D341Med (cell line): ENCODE measurements around the gene CYP2F1.
"Not testable (repeated sequence)": the region's sequence is repeated elsewhere in the genome, so short reads cannot be mapped to it uniquely, and the experiment has no call there.

Experiments used
- DNase-seq: peaks from one replicate; pipeline ENCODE4 v3.0.0; 2012; ENCODE audit warnings: low spot score

CYP2F1 gene

GRCh38 chr19:41127362-41127761 lies 13.1 kb downstream of the CYP2F1 start:
- DNase-seq = not testable (repeated sequence)

DNA sequence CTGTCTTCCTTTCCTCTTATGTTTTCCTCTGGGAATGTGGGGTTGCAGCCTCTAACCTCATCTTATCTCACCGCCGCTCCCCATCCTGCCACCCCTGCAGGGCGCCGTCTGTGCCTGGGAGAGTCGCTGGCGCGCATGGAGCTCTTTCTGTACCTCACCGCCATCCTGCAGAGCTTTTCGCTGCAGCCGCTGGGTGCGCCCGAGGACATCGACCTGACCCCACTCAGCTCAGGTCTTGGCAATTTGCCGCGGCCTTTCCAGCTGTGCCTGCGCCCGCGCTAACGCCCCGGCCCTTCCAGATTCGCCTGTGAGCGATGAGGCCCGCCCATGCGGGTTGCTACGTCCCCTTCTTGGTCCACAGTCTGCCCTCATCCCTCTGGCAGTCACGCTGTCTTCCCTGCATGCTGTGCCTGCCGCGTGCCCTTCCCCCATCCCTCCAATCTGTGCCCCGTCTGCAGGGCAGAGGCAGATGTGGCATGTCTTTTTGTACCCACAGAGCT lies 13.6 kb downstream of the CYP2F1 start:
- DNase-seq = peak; percentile 50

DNA sequence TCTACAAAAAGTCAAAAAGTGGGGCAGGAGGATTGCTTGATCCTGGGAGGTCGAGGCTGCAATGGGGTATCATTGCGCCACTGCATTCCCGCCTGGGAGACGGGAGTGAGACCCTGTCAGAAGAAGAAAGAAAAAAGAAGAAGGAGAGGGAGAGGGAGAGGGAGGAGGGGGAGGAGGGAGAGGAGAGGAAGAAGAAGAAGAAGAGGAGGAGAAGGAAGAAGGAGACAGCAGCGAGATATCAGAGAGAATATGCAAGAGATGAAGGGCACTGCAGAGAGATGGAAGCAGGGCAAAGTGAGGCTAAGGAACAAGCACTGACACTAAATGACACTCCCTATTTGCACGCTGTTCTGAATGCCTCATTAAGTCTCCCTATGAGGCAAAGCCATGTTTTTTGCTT lies 14.5 kb downstream of the CYP2F1 start:
- DNase-seq = no peak

GRCh38 chr19:41131186-41131585 lies 17.0 kb downstream of the CYP2F1 start:
- no peak for DNase-seq

DNA sequence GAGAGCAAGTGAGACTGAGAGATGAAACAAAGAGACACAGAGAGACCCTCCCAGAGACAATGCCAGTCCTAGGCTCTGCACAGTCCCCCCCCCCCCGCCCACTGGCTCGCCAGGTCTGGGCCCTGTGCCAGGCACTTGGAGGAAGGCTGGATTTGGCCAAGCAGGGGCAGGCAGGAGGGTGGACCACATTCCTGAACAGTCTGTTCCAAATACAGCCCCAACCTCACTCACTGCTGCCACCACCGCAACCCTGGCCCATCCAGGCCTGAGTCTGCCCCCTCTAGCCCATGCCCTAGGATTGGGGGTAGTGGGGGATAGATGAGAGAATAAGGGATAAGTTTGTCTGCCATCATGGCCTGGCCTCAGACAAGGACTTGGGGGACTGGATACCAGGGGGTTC lies 19.0 kb downstream of the CYP2F1 start:
- no peak for DNase-seq

DNA sequence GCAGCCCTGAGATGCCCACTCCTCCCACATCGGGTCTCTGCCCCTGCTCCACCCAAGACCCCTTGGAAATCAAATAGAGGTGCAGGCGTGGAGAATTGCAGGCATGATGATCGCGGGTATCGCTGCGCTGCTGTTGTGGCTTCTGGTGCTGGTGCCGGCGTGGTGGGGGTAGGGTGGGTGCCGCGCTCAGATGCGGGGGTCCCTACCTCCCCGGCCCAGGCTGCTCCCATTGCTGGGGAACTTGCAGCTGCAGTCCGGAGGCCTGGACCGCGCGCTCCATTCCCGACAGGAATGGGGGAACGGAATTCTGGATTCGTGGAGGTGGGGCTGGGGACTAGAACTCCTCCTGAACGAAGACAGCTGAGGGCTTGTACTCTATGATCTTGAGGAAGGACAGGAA lies 20.4 kb downstream of the CYP2F1 start:
- DNase-seq = no peak

DNA sequence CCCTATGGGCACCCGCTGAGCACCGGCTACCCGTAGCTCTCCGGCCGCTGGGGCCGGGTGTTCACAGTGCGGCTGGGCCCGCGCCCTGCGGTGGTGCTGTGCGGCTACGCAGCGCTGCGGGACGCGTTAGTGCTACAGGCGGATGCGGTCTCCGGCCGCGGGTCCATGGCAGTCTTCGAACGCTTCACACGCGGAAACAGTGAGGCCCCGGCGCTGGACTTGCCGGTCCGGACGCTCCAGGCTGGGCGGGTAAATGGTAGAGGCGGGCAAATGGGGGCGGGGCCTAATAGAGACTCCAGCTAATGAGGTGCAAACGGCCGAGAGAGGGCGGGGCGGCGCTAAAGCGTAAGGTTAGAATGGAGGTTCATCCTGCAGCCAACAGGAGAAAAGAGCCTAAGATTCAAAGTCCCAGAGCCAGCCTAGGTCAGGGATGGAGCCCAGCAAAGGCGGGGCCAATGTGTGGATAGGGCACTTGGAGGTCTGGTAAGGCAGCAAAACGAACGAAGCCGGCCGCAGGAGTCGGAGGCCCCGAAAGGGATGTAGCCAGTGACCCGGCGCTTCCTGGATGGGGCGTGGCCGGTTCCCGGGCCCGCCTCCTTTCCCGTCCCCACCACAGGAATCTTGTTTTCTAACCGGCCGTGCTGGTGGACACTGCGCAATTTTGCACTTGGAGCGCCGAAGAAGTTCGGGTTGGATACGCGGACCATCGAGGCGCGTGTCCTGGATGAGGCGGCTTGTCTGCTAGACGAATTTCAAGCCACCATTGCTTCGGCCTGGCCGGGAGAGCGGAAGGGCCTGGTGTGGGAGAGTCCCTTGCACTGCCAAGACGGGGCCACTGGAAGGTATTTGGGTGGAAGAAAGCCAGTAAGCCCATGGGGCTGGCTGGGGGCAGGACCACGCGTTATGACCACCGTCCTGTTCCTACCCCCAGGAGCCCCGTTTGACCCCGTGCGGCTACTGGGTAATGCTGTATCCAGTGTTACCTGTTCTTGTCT lies 21.5 kb downstream of the CYP2F1 start:
- DNase-seq = not testable (repeated sequence)

DNA sequence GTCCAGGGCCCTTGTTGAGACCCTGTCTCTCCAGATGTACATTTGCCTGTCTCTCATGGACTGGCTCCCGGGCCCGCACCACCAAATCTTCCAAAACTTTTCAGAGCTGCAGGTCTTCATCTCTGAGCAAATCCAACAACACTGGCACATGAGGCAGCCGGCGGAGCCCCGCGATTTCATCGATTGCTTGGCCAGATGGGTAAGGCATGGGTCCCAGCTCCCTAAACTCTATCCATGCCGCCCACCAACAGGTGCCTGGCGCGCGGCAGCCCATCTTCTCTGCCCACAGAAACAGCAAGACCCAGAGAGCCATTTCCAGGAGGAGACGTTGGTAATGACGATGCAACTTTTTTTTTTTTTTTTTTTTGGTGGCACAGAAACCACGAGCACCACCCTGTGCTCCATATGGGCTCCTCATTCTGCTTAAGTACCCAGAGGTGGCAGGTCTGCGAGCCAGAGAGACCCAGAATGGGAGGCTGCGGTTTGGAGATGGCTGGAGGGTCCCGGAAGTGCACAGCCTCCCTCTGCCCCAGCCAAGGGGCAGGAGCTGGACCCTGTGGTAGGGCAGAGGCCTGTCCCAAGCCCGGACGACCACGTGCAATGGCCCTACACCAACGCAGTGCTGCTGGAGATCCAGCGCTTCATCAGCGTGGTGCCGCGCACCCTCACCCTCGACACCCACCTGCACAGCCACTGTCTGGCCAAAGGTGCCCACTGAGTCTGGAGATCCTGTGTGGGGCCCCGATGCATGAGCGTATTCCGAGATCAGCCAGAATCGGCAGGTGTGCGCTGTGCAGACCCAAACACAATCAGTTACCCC lies 22.6 kb downstream of the CYP2F1 start:
- DNase-seq = no peak

- DNase-seq = peak; percentile 71
Observed at GRCh38 chr19:41144403-41144802, 30.2 kb downstream of the CYP2F1 start.

- no peak for DNase-seq
Observed at GRCh38 chr19:41149831-41150230, 35.6 kb downstream of the CYP2F1 start.

DNA sequence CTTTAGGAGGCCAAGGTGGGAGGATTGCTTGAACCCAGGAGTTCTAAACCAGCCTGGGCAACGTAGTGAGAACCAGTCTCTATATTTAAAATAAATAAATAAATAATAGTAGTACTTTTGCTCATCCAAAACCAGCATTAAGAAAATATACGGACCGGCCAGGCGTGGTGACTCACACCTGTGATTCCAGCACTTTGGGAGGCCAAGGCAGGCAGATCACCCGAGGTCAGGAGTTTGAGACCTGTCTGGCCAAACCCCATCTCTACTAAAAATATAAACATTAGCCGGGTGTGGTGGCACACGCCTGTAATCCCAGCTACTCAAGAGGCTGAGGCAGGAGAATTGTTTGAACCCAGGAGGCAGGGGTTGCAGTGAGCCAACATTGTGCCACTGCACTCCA lies 36.8 kb downstream of the CYP2F1 start:
- not testable (repeated sequence) for DNase-seq

GRCh38 chr19:41154060-41154459 lies 39.8 kb downstream of the CYP2F1 start:
- no peak for DNase-seq

GRCh38 chr19:41156207-41156606 lies 42.0 kb downstream of the CYP2F1 start:
- DNase-seq = no peak

DNA sequence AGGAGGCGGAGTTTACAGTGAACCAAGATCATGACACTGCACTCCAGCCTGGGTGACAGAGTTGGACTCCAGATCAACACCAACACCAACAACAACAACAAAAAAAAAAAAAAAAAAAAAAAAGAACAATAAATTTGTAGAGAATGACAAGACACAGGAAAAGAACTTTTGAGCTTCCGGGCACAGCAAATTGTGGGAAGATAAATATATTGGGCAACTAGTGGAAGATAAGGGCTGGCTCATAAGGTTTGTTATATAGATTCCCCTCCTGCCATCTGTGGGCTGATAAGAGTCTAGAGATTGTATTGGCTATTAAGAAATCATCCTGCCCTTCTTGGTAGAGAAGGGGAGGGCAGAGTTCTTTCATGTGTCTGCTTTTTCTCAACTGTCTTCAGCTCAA lies 45.6 kb downstream of the CYP2F1 start:
- DNase-seq = no peak

- no peak for DNase-seq
Observed at GRCh38 chr19:41161903-41162302, 47.7 kb downstream of the CYP2F1 start.

DNA sequence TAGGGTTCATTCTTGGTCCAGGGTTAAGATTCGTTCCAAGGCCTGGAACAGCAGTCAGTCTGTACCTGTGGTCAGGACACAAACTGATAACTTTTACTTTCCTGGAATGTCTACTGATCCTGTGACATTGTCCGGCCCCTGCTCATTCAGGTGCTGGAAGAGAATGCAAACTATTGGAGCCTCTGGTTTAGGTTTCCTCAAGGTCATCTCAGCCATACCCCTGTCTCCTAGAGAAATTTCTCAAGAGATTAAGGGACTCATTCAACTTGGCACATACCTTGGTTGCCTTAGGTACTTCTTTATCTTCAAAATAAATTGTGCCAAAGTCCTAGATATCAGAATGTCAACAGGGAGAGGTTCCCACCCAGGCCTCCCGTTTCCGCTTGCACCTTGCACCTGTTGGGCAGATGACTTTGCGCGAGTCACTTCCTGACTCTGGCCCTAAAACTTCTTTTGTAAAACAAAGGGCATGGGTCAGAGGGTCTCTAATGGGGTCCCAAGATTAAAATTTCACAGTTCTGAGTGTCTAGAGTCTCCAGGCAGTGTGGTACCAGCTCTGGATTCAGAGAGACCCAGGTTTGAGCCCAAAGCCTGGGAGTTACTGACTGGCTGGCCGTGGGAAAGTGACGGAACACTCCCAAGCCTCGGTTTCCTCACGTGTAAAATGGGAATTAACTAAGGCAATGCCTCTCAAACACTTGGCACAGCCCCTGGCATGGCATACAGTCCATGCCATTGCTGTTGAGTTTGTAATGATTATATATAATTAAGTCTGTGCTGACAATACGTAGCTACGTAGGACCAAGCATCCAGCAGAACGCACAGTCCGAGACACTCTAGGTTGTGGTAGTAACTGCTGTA lies 52.9 kb downstream of the CYP2F1 start:
- no peak for DNase-seq

DNA sequence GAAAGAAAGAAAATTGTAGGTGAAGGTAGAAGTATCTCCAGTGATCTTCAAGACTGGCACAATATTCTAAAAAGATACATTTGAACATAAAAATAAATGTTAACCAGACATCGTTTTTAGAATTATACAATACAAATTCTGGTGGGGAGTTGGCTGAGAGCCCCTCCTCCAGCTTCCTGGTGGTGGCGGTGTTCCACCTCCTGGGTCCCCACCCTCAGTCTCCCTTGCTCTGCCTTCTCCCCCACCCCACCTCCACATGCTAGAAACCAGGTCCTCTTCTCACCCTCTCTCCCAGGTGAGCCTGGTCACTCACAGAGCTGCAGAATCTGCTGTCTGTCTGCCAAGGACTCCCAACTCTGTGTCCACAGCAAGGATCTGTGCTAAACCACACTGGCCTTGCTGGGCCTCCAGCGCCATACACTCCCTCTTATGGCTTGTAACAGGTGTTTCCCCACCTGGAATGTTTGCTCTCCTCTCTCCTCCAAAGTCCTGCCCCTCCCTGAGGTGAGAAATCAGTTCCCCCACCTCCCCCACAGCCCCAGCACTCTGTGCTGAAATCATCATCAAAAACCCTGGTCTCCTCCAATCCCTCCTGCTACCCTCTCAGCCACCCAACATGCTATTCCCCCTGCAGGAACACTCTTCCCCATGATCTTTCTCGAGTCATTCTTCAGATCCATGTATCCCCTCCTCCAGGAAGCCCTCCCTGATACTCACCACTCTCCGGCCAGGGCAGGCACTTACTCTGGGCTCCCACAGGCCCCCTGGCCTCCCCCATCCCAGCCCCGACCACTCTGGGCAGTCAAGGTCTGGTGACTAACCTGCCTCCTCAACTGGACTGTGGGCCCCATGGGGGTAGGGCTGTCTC lies 58.3 kb downstream of the CYP2F1 start:
- no peak for DNase-seq

GRCh38 chr19:41174297-41174928 lies 60.2 kb downstream of the CYP2F1 start:
- no peak for DNase-seq

DNA sequence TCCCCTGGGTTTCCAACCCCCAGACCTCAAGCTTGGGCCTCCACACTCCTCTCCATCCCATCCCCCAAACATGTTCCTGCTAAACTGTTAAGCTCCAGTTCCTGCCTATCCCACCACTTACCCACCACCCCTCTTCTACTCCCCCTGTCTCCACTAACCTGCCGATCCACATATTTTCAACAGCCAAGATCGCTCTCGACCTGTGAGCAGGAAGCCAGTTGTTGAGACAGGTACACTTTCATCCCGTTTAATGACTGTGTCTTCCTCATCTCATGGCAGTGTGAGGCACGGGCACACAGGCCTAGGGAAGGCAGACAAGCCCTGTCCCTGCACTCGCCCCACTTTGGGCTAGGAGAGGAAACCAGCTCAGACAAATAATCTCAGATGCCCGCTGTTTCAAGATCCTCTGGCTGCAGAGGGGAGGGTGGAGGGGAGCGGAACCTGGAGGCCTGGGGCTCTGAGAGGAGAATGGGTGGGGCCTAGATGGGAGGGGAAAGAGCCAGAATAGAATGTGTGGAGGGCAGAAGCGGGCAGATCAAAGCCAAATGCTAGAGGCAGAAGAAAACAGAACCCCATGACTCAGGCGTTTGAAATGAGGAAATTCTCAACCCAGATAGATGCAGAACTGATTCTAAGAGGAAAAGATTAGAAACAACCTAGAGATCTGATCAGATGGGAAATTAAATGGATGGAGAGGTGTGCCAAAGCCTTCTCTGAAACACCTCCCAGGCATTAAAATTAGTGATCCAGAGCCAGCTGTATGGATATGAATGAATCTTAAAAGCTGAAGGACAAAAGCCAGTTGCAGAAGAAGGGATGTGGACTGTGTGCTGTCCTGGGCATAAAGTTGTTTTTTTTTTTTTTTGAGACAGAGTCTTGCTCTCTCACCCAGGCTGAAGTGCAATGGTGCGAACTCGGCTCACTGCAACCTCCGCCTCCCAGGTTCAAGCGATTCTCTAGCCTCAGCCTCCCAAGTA lies 61.9 kb downstream of the CYP2F1 start:
- DNase-seq = no peak
